Vagina (tissue), 2 donors: ENCODE measurements around the gene RFTN1. TPM values are rescaled to one million over a fixed set of nuclear protein-coding genes. Genes with fewer than 3 reads are reported as not detected.

Experiments used
- DNase-seq, 2 donors: peaks; one replicate each; pipeline ENCODE4 v3.0.0-alpha.2; 2017; ENCODE audit errors: extremely low spot score in 2 of 2
- H3K27ac ChIP-seq: fragments of 200-600 bp; sonication (generic); one replicate; pipeline ENCODE4 v1.5.1; 2019
- H3K27me3 ChIP-seq: fragments of 200-600 bp; sonication (generic); one replicate; pipeline ENCODE4 v1.5.1; 2019
- H3K36me3 ChIP-seq, 2 donors: fragments of 200-600 bp; sonication (generic); one replicate each; pipeline ENCODE4 v1.5.1; 2017 to 2019
- H3K4me1 ChIP-seq: fragments of 200-600 bp; sonication (generic); one replicate; pipeline ENCODE4 v1.5.1; 2019
- H3K4me3 ChIP-seq, 2 donors: fragments of 200-600 bp; sonication (generic); 1 replicate in 1 of 2; 2 replicates in 1 of 2; pipeline ENCODE4 v1.5.1; 2016 to 2019
- H3K9me3 ChIP-seq: fragments of 200-600 bp; sonication (generic); one replicate; pipeline ENCODE4 v1.5.1; 2019
- CTCF ChIP-seq, 3 experiments: fragments of 450-650 bp in 2 of 3; fragments of 200-600 bp in 1 of 3; sonication (generic) in 1 of 3; IDR thresholded peaks; one replicate each; pipeline ENCODE4 v1.5.1; 2017 to 2019; ENCODE audit warnings: antibody characterized with exemption in 3 of 3, mild to moderate bottlenecking in 2 of 3, moderate library complexity in 2 of 3
- POLR2A ChIP-seq, 2 donors: fragments of 450-650 bp; IDR thresholded peaks; one replicate each; pipeline ENCODE4 v1.6.1; 2017; ENCODE audit warnings: antibody characterized with exemption in 2 of 2, mild to moderate bottlenecking in 2 of 2, moderate library complexity in 2 of 2
- POLR2AphosphoS5 ChIP-seq, 2 donors: sonication (generic); formaldehyde crosslinking; IDR thresholded peaks; one replicate each; pipeline ENCODE4 v1.9.0; 2017; ENCODE audit warnings: antibody characterized with exemption in 2 of 2, mild to moderate bottlenecking in 2 of 2, low read depth in 1 of 2; ENCODE audit not compliant: insufficient read depth in 1 of 2
- intact Hi-C: fragments of 100-400 bp; cut with DNase I; formaldehyde crosslinking; loops from one replicate; pipeline ENCODE4 v1.15.1; 2023
- total RNA-seq: library from RNA; depleted of rRNA; stranded (reverse); fragments of >200 nt; gene quantifications from one replicate; pipeline ENCODE4 v1.2.3, GENCODE V29; 2016

RFTN1 gene
- total RNA-seq, 1 donor from 2014 or later: 47.4 TPM

GRCh38 chr3:16522834-16523233 is 9.3 kb upstream of the RFTN1 start:
- no peak for DNase-seq
- peaks cover 8% of the 10 kb centered on the region for H3K4me1 ChIP-seq
- intact Hi-C loops: no loop called here
- no peaks in the 10 kb centered on the region for H3K27me3 ChIP-seq
- H3K27ac ChIP-seq: no peak overlapping the region
- H3K4me3 ChIP-seq: no peak overlapping the region
- TF ChIP-seq POLR2AphosphoS5 (IDR thresholded peaks at IDR 0.05; ENCODE audit: insufficient read depth in 1 of 2, low read depth in 1 of 2): no peak
- TF ChIP-seq CTCF (IDR thresholded peaks at IDR 0.05): no peak
- no peak for TF ChIP-seq POLR2A (IDR thresholded peaks at IDR 0.05)
- H3K9me3 ChIP-seq: no peaks in the 10 kb centered on the region
- H3K36me3 ChIP-seq: no peaks in the 10 kb centered on the region

GRCh38 chr3:16520970-16521881 is 7.7 kb upstream of the RFTN1 start:
- intact Hi-C loops: no loop called here
- no peaks in the 10 kb centered on the region for H3K27me3 ChIP-seq
- no peak overlapping the region for H3K4me3 ChIP-seq
- H3K4me1 ChIP-seq: peaks cover 8% of the 10 kb centered on the region
- TF ChIP-seq POLR2AphosphoS5 (IDR thresholded peaks at IDR 0.05; ENCODE audit: insufficient read depth in 1 of 2, low read depth in 1 of 2) (no peak), POLR2A (IDR thresholded peaks at IDR 0.05) (no peak), CTCF (IDR thresholded peaks at IDR 0.05) (no peak)
- H3K36me3 ChIP-seq: no peaks in the 10 kb centered on the region
- no peak for DNase-seq
- no peak overlapping the region for H3K27ac ChIP-seq
- H3K9me3 ChIP-seq: no peaks in the 10 kb centered on the region

GRCh38 chr3:16520241-16520969 is 6.9 kb upstream of the RFTN1 start:
- Histone ChIP-seq H3K27ac (no peak overlapping the region), H3K4me1 (peaks cover 8% of the 10 kb centered on the region), H3K27me3 (no peaks in the 10 kb centered on the region), H3K36me3 (no peaks in the 10 kb centered on the region), H3K4me3 (no peak overlapping the region), H3K9me3 (no peaks in the 10 kb centered on the region)
- intact Hi-C loops: no loop called here
- no peak for DNase-seq
- TF ChIP-seq POLR2AphosphoS5 (IDR thresholded peaks at IDR 0.05; ENCODE audit: insufficient read depth in 1 of 2, low read depth in 1 of 2) (no peak), CTCF (IDR thresholded peaks at IDR 0.05) (no peak), POLR2A (IDR thresholded peaks at IDR 0.05) (no peak)

GRCh38 chr3:16516695-16517481 is 3.4 kb upstream of the RFTN1 start:
- DNase-seq: no peak
- no peaks in the 10 kb centered on the region for H3K9me3 ChIP-seq
- H3K36me3 ChIP-seq: no peaks in the 10 kb centered on the region
- peaks cover 25% of the 10 kb centered on the region for H3K4me1 ChIP-seq
- TF ChIP-seq POLR2AphosphoS5 (IDR thresholded peaks at IDR 0.05; ENCODE audit: insufficient read depth in 1 of 2, low read depth in 1 of 2) (no peak), CTCF (IDR thresholded peaks at IDR 0.05) (peak in 1 of 3 experiments; percentile 27)
- no peak overlapping the region for H3K27ac ChIP-seq
- intact Hi-C loops: loop anchor here (10.0 kb wide), 3 partner anchors 72 to 202 kb away; no protein-coding TSS in a partner anchor
- no peak overlapping the region for H3K4me3 ChIP-seq
- H3K27me3 ChIP-seq: no peaks in the 10 kb centered on the region
